Measurements from ENCODE around the gene ZNF239.

DNA sequence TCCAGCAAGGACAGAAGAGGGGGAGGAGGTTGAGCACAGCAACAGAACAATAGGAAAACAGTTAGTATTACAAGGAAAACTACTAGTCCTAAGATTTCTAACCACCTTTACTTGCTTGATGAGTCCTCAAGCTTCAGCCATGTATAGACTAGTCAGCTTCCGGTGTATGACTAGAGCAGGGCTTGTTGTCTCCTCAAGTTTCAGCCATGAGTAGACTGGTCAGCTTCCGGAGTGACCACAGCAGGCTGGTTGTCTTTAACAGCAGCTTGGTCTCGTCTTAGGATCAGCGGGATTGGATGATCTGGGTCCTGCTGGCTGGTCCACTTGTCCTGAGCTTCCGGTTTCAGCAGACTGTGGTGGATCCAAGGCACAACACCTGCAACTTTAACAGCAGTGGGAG is 10.6 kb upstream of the ZNF239 start:
- TF ChIP-seq EZH2 (IDR thresholded peaks at IDR 0.05; ENCODE audit: low read depth): no peak
- TF ChIP-seq, protein P1, sequence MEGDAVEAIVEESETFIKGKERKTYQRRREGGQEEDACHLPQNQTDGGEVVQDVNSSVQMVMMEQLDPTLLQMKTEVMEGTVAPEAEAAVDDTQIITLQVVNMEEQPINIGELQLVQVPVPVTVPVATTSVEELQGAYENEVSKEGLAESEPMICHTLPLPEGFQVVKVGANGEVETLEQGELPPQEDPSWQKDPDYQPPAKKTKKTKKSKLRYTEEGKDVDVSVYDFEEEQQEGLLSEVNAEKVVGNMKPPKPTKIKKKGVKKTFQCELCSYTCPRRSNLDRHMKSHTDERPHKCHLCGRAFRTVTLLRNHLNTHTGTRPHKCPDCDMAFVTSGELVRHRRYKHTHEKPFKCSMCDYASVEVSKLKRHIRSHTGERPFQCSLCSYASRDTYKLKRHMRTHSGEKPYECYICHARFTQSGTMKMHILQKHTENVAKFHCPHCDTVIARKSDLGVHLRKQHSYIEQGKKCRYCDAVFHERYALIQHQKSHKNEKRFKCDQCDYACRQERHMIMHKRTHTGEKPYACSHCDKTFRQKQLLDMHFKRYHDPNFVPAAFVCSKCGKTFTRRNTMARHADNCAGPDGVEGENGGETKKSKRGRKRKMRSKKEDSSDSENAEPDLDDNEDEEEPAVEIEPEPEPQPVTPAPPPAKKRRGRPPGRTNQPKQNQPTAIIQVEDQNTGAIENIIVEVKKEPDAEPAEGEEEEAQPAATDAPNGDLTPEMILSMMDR (conservative IDR thresholded peaks at IDR 0.05): no peak

All from PC-9 (cell line).